ENCODE data around the gene RXRB.

RXRB gene

GRCh38 chr6:33174784-33175183 lies 25.7 kb downstream of the RXRB start:
- no peak for DNase-seq

- no peak for DNase-seq
Observed at GRCh38 chr6:33173535-33174180, 26.8 kb downstream of the RXRB start.

DNA sequence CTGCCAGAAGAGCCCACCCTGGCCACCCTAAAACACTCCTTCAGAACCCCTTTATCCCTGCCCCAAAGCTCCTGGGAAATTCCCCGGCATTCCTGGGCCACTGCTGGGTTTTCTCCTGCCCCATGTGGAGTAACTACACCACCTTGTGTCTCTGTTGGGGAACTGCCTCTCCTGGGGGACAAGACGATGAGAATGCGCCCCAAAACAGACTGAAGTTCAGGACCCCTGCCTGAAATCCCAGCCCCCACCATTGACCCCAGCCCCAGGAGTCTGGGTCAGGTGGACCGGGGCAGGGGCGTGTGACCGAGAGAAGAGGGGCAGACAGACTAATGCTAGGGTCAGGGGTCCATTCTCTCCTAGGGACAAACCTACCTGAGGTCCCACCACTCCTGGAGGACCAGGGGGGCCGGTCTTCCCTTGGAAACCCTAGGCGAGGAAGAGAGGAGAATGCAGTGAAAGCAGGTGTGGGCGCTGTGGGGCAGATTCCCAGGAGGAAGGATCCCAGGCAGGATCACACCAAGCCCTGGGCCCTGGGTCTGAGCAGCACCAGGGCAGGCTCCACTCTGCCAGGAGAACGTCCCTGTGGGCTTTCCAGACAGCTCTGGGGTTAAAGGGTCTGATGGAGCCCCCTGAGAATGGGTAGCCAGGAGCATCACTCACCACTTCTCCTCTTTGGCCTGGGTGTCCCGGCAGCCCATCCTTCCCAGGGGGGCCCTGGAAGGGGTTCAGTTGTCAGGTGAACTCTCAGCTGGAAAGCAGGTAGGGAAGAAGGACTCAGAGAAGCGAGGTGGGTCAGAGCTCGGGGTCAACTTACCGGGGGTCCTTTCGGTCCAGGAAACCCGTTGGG lies 27.6 kb downstream of the RXRB start:
- no peak for DNase-seq

DNA sequence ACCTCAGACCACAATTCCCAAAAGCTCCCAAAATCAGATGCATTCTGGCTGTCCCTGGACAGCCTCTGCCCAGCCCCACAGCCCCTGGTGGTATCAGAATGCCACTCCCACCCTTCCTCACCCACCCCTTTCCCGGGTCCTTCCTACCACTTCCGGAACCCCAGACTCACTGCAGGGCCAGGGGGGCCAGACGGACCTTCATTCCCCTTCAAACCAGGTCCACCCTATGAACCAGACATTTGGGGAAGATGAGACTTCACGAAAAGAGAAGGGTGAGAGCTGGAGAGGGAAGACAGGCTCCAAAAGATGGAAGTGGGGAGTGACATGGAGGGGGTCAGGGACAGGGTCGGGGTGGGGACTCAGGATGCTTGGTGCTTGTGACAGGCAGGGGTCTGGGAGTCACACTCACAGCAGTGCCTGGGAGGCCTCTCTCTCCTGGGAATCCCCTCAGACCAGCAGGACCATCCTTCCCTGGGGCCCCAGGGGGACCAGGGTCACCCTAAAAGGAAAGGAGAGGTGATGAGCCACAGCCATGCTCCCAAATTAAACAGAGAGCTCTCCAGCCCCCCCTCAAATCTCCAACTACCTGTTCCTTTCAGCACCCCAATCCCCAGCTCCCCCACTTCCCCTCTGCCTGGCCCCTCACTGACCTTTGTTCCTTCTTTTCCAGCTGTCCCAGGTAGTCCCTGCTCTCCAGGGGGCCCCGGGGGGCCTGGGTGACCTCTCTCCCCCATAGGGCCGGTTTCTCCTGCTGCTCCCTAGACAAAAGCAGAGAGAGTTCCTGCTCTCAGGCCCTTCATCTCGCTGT lies 28.4 kb downstream of the RXRB start:
- DNase-seq = no peak

- DNase-seq = no peak
Observed at GRCh38 chr6:33171016-33171879, 29.2 kb downstream of the RXRB start.

GRCh38 chr6:33170176-33171015 lies 30.1 kb downstream of the RXRB start:
- no peak for DNase-seq

DNA sequence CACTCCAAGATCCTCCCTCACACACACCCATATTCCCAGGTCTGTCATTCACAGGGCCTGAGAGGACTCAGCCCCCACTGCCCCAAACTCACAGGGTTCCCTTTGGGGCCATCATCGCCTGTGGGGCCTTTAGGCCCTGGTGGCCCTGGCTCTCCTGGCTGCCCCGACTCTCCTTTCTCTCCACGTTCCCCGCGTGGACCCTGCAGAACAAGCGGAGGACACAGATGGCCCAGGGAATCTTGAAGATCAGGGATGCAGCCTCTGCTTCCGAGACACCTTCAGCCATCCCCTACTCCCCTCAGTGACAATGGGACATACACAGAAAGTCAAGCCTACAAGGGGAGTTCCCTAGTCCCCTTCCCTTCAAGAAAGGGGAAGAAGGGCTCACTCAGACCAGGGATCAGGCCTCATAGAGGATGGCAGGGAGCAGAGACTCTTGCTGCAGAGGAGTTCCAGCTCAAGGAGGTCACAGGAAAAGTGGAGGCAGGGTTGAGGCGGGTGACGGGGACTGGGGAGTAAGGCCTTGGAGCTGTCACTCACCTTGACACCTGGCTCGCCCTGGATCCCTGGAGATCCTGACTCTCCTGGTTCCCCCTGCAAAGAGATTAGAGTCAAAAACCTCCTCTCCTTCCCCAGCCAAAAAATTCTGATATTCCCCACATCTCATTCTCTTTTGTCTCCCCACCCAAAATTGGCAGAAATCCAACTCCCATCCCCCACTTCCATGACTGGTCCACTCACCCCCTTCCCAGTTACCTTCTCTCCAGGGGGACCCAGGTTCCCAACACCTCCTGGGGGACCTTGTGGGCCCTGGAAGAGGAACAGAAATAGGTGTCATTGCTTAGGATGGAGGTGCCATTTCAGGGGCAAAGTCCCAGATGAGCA lies 30.9 kb downstream of the RXRB start:
- no peak for DNase-seq

DNA sequence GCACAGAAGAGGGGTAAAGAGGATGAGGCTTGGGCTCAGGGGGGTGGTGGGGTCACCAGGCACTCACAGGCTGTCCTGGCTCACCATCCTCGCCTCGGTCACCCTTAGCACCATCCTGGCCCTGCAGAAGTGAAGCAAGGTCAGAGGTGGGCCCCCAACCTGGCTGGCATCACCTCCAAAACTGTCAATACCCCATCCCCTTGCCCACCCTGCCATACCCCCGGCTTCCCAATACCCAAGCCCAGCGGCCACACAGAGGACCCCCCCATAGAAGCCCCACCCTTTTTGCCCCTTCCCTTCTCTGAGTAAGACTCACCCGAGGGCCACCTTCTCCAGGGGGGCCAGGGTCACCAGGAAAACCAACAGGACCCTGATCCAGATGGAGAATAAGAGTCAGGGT lies 31.8 kb downstream of the RXRB start:
- DNase-seq = no peak

GRCh38 chr6:33168284-33168601 lies 32.2 kb downstream of the RXRB start:
- no peak for DNase-seq

- no peak for DNase-seq
Observed at GRCh38 chr6:33167374-33168283, 32.8 kb downstream of the RXRB start.

DNA sequence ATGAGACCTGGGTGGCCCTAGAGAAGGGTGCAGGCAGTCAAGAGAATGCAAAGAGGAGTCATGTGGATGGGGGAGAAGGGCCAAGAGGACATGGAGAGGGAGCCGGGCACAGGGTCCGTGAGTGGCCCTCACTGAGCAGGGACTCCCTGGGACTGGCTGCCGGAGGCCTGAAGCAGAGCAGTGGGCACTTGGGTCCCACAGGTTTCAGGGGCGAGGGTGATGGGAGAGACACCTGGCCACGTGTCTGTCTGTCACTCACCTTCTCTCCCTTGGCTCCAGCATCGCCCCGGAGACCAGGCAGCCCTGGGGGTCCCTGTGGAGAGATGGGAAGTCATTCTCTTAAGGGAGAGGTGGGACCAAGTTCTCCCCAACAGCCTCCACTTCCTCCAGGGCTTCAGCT lies 33.7 kb downstream of the RXRB start:
- DNase-seq = no peak

DNA sequence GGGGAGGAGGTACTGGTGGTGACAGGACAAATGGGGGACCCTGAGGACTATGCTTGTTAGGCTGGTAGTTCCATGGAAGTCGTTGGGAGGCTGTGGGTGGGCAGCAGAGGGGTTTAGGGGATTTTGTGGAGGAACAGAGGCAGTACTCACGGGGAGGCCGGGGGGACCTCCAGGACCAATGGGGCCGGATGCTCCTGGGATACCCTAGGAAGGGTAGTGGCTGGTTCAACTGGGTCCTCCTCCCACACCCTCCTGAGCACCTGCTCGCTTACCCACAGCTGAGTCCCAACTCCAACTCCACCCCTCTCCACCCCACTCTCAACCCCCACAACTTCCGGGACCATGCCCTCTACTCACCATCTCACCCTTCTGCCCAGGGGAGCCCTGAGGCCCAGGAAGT lies 34.1 kb downstream of the RXRB start:
- DNase-seq = no peak

DNA sequence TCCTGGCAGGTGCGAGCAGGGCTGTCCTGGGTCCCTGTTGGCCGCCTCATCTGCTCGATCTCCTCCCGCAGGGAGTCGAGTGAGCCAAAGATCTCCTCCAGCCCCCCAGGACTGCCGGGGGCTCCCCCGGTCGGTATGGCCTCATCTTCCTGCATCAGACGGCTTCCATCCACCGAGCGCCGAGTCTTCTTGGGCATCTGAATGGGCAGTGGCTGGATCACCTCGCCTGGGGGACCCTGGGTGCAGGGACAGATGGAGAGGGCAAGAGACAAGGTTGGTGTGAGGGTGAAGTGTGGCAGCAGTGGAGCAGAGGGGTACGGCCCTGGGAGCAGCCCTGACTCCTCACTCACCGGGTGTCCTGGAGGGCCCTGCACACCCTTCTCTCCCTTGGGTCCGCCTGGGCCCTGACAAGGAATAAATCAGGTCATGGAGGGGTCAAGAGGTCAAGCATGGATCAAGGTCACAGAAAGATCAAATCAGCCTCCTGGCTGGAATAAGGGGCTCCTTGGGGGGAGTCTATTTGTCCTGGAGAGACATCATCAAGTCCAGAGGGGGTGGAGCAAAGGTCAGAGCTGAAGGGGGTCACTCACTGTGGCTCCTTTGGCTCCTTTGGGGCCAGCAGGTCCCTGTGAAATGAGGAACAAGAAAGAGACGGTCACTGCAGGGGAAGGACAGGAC lies 34.7 kb downstream of the RXRB start:
- DNase-seq = no peak

DNA sequence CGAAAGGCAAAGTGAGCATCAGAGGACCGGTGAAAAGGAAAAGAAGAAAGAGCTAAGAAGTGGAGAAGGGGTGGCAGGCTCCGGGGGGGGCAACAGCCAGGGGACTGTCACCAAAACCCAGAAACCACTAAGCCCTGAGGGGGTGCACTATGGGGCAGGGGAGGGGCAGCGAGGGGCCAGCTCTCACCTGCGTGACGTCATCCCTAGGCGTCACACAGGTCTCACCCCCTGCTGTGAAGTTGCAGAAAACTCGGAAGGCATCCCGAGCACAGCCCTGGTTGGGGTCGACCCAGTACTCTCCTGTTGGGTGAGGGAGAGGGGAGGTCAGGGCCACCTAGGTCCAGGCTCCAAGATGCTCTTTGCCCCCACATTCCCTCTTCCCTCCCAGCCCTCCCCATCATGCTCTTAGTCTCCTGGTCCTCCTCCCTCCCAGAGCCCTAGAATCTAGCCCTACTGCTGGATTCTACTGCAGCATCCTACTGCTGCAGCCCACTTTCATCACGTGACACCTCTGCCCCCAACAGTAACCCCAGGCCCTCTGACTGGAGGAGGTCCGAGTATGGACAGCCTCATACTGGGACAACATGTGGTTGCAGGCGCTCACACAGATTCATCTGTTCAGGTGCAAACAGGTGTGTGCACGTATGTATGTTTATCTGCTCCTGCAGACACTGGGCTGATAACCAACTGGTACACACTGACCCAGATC lies 35.6 kb downstream of the RXRB start:
- DNase-seq = no peak

DNA sequence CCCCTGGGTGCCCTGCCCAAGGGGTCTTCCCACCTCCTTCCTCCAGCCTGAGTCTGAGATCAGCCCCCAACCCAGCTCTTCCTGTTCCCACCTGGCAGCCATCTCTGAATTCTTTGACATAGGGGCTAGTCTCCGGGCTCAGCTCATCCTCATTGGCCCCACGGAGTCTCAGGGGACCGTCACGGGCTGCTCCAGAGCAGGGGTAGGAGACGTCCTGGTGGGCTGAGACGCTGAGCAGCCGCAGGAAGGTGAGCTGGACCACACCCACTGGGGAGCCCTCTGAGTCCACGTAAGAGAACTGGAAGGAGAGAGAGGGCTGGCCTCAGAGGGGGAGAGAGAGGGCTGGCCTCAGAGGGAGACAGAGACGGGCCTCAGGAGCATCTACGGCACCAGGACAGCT lies 36.3 kb downstream of the RXRB start:
- no peak for DNase-seq

DNA sequence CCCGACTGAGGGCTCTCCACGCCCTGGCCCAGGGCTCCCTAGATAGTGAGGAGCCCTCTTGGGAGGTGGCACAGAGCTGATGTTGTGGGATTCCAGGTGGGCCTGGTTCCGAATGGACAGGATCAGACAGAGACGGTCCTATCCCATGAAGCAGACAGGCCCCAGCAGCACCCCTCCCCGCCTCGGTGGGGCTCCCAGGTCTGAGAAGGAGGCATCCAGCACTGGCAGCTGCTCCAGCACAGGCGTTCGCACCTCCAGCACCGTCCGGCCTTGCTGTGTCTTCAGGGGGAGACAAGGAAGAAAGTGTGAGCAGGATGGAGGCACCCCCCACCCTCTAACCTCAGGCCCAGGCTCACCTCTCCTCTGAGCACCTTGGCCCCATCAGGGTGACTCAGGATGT lies 36.9 kb downstream of the RXRB start:
- DNase-seq = no peak

GRCh38 chr6:33161354-33162331 lies 38.8 kb downstream of the RXRB start:
- DNase-seq = peak; percentile 33
